Calu3 (cell line): Measurements from ENCODE around the gene CHL1. TPM values are rescaled to one million over a fixed set of nuclear protein-coding genes. Genes with fewer than 3 reads are reported as not detected.

ENCODE experiments used
- BruUV-seq: library from RNA; stranded (reverse); fragments of 400-500 nt; replicated peaks from 2 replicates; lab custom pipeline; 2021; lab: Mats Ljungman, UMichigan
- CTCF ChIA-PET: fragments of 300-600 bp; sonication (Branson Sonifier 250); formaldehyde crosslinking; loops from one replicate; lab custom pipeline; 2022; ENCODE audit warnings: antibody characterized with exemption; lab: Charles Lee
- DNase-seq: peaks from one replicate; pipeline ENCODE4 v3.0.0; 2022
- H3K27ac Mint-ChIP-seq: one replicate; pipeline ENCODE4 v1.8.0; 2022; ENCODE audit warnings: mixed read lengths; ENCODE audit not compliant: unreplicated experiment
- H3K27me3 Mint-ChIP-seq: one replicate; pipeline ENCODE4 v1.8.0; 2022; ENCODE audit warnings: mixed read lengths; ENCODE audit not compliant: unreplicated experiment
- H3K36me3 Mint-ChIP-seq: one replicate; pipeline ENCODE4 v1.8.0; 2022; ENCODE audit warnings: mild to moderate bottlenecking, moderate library complexity, mixed read lengths; ENCODE audit not compliant: insufficient read depth, unreplicated experiment
- H3K4me1 Mint-ChIP-seq: one replicate; pipeline ENCODE4 v1.8.0; 2022; ENCODE audit warnings: mild to moderate bottlenecking, low read depth, mixed read lengths; ENCODE audit not compliant: unreplicated experiment
- H3K4me3 Mint-ChIP-seq: one replicate; pipeline ENCODE4 v1.8.0; 2022; ENCODE audit warnings: mild to moderate bottlenecking, low read depth, moderate library complexity, mixed read lengths; ENCODE audit not compliant: unreplicated experiment
- H3K9me3 Mint-ChIP-seq: one replicate; pipeline ENCODE4 v1.8.0; 2022; ENCODE audit warnings: low read depth, mixed read lengths; ENCODE audit not compliant: unreplicated experiment
- intact Hi-C: fragments of 100-400 bp; cut with micrococcal nuclease; formaldehyde crosslinking; loops from one replicate; pipeline ENCODE4 v1.10.0; 2022; ENCODE audit not compliant: unreplicated experiment
- total RNA-seq: library from RNA; stranded (reverse); gene quantifications from 2 replicates; pipeline ENCODE4 v1.2.3, GENCODE V29; 2022
- TF ChIP-seq, protein P1 (sequence below): fragments of 200-600 bp; IDR thresholded peaks from one replicate; pipeline ENCODE4 v1.8.0; 2022; ENCODE audit warnings: antibody characterized with exemption; ENCODE audit not compliant: unreplicated experiment

The CHL1 gene
- total RNA-seq, 1 experiment from 2014 or later = 0.73 TPM

DNA sequence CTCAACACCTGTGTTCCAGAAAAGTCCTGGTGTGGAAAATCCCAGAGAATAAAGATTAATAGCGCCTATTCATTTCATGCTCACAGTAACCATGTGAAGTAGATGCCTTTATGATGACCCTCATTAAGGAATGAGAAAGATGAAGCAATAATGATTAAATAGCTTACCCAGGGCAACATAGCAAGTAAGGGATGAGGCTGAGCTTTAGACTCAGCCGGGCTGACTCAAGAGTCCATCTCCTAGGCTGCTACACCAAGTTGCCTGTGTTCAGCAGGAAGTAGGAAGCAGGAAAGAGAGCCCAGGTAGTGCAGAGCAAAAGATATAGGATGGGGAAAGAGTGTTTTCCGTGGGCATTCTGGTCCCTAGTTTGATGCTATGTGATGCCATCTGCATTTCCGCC is 256.5 kb downstream of the CHL1 start:
- H3K4me1 Mint-ChIP-seq = peaks cover 6% of the 10 kb centered on the region
- H3K9me3 Mint-ChIP-seq = no peaks in the 10 kb centered on the region
- no peaks in the 10 kb centered on the region for H3K27me3 Mint-ChIP-seq
- BruUV-seq = no TSS peak
- intact Hi-C loops = no loop called here
- H3K36me3 Mint-ChIP-seq = no peaks in the 10 kb centered on the region
- CTCF ChIA-PET = no interaction called here
- H3K27ac Mint-ChIP-seq = no peak overlapping the region
- no peak overlapping the region for H3K4me3 Mint-ChIP-seq
- TF ChIP-seq, protein P1, sequence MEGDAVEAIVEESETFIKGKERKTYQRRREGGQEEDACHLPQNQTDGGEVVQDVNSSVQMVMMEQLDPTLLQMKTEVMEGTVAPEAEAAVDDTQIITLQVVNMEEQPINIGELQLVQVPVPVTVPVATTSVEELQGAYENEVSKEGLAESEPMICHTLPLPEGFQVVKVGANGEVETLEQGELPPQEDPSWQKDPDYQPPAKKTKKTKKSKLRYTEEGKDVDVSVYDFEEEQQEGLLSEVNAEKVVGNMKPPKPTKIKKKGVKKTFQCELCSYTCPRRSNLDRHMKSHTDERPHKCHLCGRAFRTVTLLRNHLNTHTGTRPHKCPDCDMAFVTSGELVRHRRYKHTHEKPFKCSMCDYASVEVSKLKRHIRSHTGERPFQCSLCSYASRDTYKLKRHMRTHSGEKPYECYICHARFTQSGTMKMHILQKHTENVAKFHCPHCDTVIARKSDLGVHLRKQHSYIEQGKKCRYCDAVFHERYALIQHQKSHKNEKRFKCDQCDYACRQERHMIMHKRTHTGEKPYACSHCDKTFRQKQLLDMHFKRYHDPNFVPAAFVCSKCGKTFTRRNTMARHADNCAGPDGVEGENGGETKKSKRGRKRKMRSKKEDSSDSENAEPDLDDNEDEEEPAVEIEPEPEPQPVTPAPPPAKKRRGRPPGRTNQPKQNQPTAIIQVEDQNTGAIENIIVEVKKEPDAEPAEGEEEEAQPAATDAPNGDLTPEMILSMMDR = no peak
- no peak for DNase-seq

- CTCF ChIA-PET = no interaction called here
- H3K4me1 Mint-ChIP-seq = peaks cover 4% of the 10 kb centered on the region
- no peaks in the 10 kb centered on the region for H3K9me3 Mint-ChIP-seq
- H3K27me3 Mint-ChIP-seq = no peaks in the 10 kb centered on the region
- intact Hi-C loops = no loop called here
- no peak for DNase-seq
- no peak overlapping the region for H3K4me3 Mint-ChIP-seq
- no TSS peak for BruUV-seq
- TF ChIP-seq, protein P1 = no peak
- no peak overlapping the region for H3K27ac Mint-ChIP-seq
- no peaks in the 10 kb centered on the region for H3K36me3 Mint-ChIP-seq
Measured at GRCh38 chr3:454986-455385, 258.4 kb downstream of the CHL1 start.

DNA sequence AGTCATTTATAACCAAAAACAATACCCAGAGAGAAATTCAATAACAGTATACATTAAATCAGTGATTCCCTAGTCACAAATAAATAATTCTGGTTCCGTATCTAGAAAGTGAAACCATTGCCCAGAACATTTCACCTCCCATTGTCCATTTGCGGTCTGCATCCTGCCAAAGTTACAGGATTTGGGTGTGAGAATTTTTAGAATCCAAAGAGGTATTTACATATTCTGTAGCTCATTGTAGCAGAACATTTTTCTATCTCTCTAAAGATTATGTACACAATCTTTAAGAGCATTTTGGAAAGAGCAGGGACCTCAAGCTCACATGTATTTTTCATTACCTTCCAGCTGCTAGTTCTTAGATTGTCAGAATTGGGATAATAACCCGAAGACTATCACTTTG is 261.6 kb downstream of the CHL1 start:
- Mint-ChIP-seq H3K27me3 (no peaks in the 10 kb centered on the region), H3K4me3 (no peak overlapping the region), H3K9me3 (no peaks in the 10 kb centered on the region), H3K27ac (no peak overlapping the region), H3K36me3 (no peaks in the 10 kb centered on the region), H3K4me1 (peaks cover 8% of the 10 kb centered on the region)
- CTCF ChIA-PET = no interaction called here
- TF ChIP-seq, protein P1 = no peak
- no TSS peak for BruUV-seq
- DNase-seq = no peak
- intact Hi-C loops = no loop called here

- Mint-ChIP-seq H3K4me3 (no peak overlapping the region), H3K27me3 (no peaks in the 10 kb centered on the region), H3K4me1 (peaks cover 8% of the 10 kb centered on the region), H3K36me3 (no peaks in the 10 kb centered on the region), H3K27ac (no peak overlapping the region), H3K9me3 (no peaks in the 10 kb centered on the region)
- DNase-seq = no peak
- intact Hi-C loops = no loop called here
- TF ChIP-seq, protein P1 = no peak
- CTCF ChIA-PET = no interaction called here
- no TSS peak for BruUV-seq
Measured at GRCh38 chr3:458653-459310, 262.2 kb downstream of the CHL1 start.
